Glutamatergic neuron (in vitro differentiated cells): ENCODE measurements around the gene LMAN1L. TPM values are rescaled to one million over a fixed set of nuclear protein-coding genes. Genes with fewer than 3 reads are reported as not detected.

Experiments
- DNase-seq: peaks from one replicate; pipeline ENCODE4 v3.0.0; 2022
- H3K27ac Mint-ChIP-seq: one replicate; pipeline ENCODE4 v1.8.0; 2020; ENCODE audit warnings: mild to moderate bottlenecking, mixed read lengths, inconsistent platforms; ENCODE audit not compliant: unreplicated experiment
- H3K27me3 Mint-ChIP-seq: one replicate; pipeline ENCODE4 v1.8.0; 2020; ENCODE audit warnings: mild to moderate bottlenecking, moderate library complexity, mixed read lengths, inconsistent platforms; ENCODE audit not compliant: unreplicated experiment
- H3K36me3 Mint-ChIP-seq: one replicate; pipeline ENCODE4 v1.8.0; 2020; ENCODE audit warnings: mild to moderate bottlenecking, mixed read lengths, inconsistent platforms; ENCODE audit not compliant: unreplicated experiment
- H3K4me1 Mint-ChIP-seq: one replicate; pipeline ENCODE4 v1.8.0; 2020; ENCODE audit warnings: mild to moderate bottlenecking, low read depth, mixed read lengths, inconsistent platforms; ENCODE audit not compliant: unreplicated experiment
- H3K4me3 Mint-ChIP-seq: one replicate; pipeline ENCODE4 v1.8.0; 2020; ENCODE audit warnings: mild to moderate bottlenecking, mixed read lengths, inconsistent platforms; ENCODE audit not compliant: unreplicated experiment
- H3K9me3 Mint-ChIP-seq: one replicate; pipeline ENCODE4 v1.8.0; 2020; ENCODE audit warnings: mild to moderate bottlenecking, moderate library complexity, mixed read lengths, inconsistent platforms; ENCODE audit not compliant: unreplicated experiment
- CTCF ChIP-seq: fragments of 200-600 bp; sonication (generic); IDR thresholded peaks from one replicate; pipeline ENCODE4 v1.5.0; 2021; ENCODE audit not compliant: partially characterized antibody, unreplicated experiment
- total RNA-seq: library from RNA; stranded (reverse); fragmentation: NEBNext Ultra II Directional; extraction: Animal tissue kit (Norgen Biotek cat#: 25700); gene quantifications from one replicate; pipeline ENCODE4 v1.2.1, GENCODE V29; 2021; ENCODE audit not compliant: unreplicated experiment

Gene LMAN1L
- total RNA-seq, 1 donor from 2014 or later, result not detected

DNA sequence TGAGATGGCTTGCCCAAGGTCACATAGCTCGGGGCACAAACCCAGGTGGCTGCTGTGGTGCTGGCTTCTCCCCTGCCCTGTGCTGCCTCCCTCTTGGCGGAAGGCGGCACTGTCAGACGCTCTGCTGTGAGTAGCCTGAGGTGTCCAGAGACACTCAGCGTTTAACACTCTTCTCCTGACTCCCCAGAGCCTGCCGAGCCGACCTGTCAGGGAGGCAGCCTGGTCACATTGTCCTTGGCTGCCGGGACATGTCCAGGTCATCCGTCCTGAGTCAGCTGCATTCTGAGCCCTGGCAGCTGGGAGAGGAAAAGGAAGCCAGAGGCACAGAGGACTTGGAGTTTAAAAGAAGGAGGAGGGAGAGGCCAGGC is 4.7 kb downstream of the LMAN1L start:
- peaks cover 8% of the 10 kb centered on the region for H3K27me3 Mint-ChIP-seq
- DNase-seq, result peak; percentile 41
- peak overlapping the region; percentile 33 for H3K27ac Mint-ChIP-seq
- peaks cover 23% of the 10 kb centered on the region for H3K4me1 Mint-ChIP-seq
- peaks cover 1% of the 10 kb centered on the region for H3K9me3 Mint-ChIP-seq
- TF ChIP-seq CTCF, result no peak
- no peak overlapping the region for H3K4me3 Mint-ChIP-seq
- no peaks in the 10 kb centered on the region for H3K36me3 Mint-ChIP-seq

DNA sequence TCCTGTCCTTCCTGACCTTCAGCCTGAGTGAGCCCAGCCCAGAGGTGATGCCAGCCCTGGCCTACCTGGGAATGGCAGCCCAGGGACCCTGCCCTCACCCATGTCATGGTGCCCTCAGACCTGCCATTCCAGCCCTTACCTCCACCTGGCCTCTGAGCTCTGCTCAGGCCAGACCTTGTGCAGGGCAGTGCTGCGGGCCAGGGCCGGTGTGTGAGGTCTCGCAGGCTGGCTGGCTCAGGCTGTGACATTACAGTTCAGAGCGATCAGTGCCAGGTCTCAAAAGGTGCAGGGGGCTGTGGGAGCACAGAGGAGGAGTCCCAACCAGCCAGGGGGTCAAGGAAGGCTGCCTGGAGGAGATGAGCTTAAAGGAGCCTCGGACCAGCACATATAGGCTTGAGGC is 7.4 kb downstream of the LMAN1L start:
- no peak for TF ChIP-seq CTCF
- H3K4me1 Mint-ChIP-seq, result peaks cover 45% of the 10 kb centered on the region
- no peaks in the 10 kb centered on the region for H3K36me3 Mint-ChIP-seq
- no peak overlapping the region for H3K27ac Mint-ChIP-seq
- DNase-seq, result no peak
- peaks cover 4% of the 10 kb centered on the region for H3K9me3 Mint-ChIP-seq
- peaks cover 8% of the 10 kb centered on the region for H3K27me3 Mint-ChIP-seq
- peak overlapping the region; percentile 63 for H3K4me3 Mint-ChIP-seq

GRCh38 chr15:74821091-74821789 is 8.6 kb downstream of the LMAN1L start:
- no peaks in the 10 kb centered on the region for H3K36me3 Mint-ChIP-seq
- H3K4me1 Mint-ChIP-seq, result peaks cover 51% of the 10 kb centered on the region
- DNase-seq, result peak; percentile 60
- peak overlapping the region; percentile 83 for H3K27ac Mint-ChIP-seq
- peak overlapping the region; percentile 46 for H3K4me3 Mint-ChIP-seq
- H3K27me3 Mint-ChIP-seq, result peaks cover 10% of the 10 kb centered on the region
- no peak for TF ChIP-seq CTCF
- peaks cover 5% of the 10 kb centered on the region for H3K9me3 Mint-ChIP-seq

- no peak overlapping the region for H3K27ac Mint-ChIP-seq
- H3K27me3 Mint-ChIP-seq, result peaks cover 9% of the 10 kb centered on the region
- H3K4me1 Mint-ChIP-seq, result peaks cover 51% of the 10 kb centered on the region
- DNase-seq, result no peak
- H3K36me3 Mint-ChIP-seq, result no peaks in the 10 kb centered on the region
- H3K4me3 Mint-ChIP-seq, result peak overlapping the region; percentile 46
- H3K9me3 Mint-ChIP-seq, result peaks cover 5% of the 10 kb centered on the region
- TF ChIP-seq CTCF, result no peak
Observed at GRCh38 chr15:74821790-74822158, 9.1 kb downstream of the LMAN1L start.

DNA sequence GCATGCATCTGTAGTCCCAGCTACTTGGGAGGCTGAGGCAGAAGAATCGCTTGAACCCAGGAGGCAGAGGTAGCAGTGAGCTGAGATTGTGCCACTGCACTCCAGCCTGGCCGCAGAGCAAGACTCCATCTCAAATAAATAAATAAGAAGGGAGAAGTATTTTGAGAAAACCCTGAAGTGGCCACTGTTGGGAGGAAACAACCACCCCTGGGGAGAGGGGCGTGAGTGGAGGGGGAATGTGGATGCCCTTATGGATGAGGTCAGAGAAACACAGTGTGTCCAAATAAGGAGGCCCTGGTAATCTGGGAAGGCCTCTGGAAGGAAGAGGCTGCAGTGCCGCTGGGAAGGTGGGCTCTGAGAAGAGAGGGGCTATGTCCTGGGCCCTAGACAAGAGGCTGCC is 9.6 kb downstream of the LMAN1L start:
- H3K9me3 Mint-ChIP-seq, result peaks cover 4% of the 10 kb centered on the region
- H3K27me3 Mint-ChIP-seq, result peaks cover 5% of the 10 kb centered on the region
- DNase-seq, result no peak
- peaks cover 47% of the 10 kb centered on the region for H3K4me1 Mint-ChIP-seq
- H3K4me3 Mint-ChIP-seq, result no peak overlapping the region
- no peaks in the 10 kb centered on the region for H3K36me3 Mint-ChIP-seq
- no peak for TF ChIP-seq CTCF
- H3K27ac Mint-ChIP-seq, result no peak overlapping the region
